ENCODE data around the gene IRS1. TPM values are rescaled to one million over a fixed set of nuclear protein-coding genes. Genes with fewer than 3 reads are reported as not detected.

The IRS1 gene
- total and polyA plus RNA-seq, 5 donors = 6.2 to 16.0 (median 14.7) TPM

- no peak for ATAC-seq
- intact Hi-C loops (cut with DNase I) = no loop called here
- Histone ChIP-seq H3K4me1 (ENCODE audit: control insufficient read depth, insufficient read depth, low read length) (no peaks in the 10 kb centered on the region), H3K27ac (ENCODE audit: low read length) (no peak overlapping the region), H3K27me3 (ENCODE audit: control insufficient read depth, insufficient read depth) (no peaks in the 10 kb centered on the region), H3K4me3 (ENCODE audit: low read length) (no peak overlapping the region), H3K9me3 (ENCODE audit: control insufficient read depth, low read length) (no peaks in the 10 kb centered on the region)
- no peak for DNase-seq
- WGBS = 75% methylated on average over 7 of the region's 7 CpGs
Observed at GRCh38 chr2:226702376-226702775, 97.2 kb downstream of the IRS1 start.

- DNase-seq (no peak), ATAC-seq (no peak)
- Histone ChIP-seq H3K27ac (ENCODE audit: low read length) (no peak overlapping the region), H3K4me3 (ENCODE audit: low read length) (no peak overlapping the region), H3K27me3 (ENCODE audit: control insufficient read depth, insufficient read depth) (no peaks in the 10 kb centered on the region), H3K4me1 (ENCODE audit: control insufficient read depth, insufficient read depth, low read length) (no peaks in the 10 kb centered on the region), H3K9me3 (ENCODE audit: control insufficient read depth, low read length) (no peaks in the 10 kb centered on the region)
- intact Hi-C loops (cut with DNase I) = no loop called here
- 90% methylated on average over 1 of the region's 1 CpG for WGBS
Observed at GRCh38 chr2:226701052-226701451, 98.6 kb downstream of the IRS1 start.

GRCh38 chr2:226699321-226699720, 100.3 kb downstream of the IRS1 start:
- intact Hi-C loops (cut with DNase I) = no loop called here
- no peak overlapping the region for H3K4me3 ChIP-seq (ENCODE audit: low read length)
- ATAC-seq = peak; percentile 90 to 95
- WGBS = 46% methylated on average over 2 of the region's 2 CpGs
- no peaks in the 10 kb centered on the region for H3K27me3 ChIP-seq (ENCODE audit: control insufficient read depth, insufficient read depth)
- no peaks in the 10 kb centered on the region for H3K4me1 ChIP-seq (ENCODE audit: control insufficient read depth, insufficient read depth, low read length)
- peak; percentile 75 to 83 (median 80) for DNase-seq
- no peaks in the 10 kb centered on the region for H3K9me3 ChIP-seq (ENCODE audit: control insufficient read depth, low read length)
- peak overlapping the region; percentile 1 for H3K27ac ChIP-seq (ENCODE audit: low read length)

- intact Hi-C loops (cut with DNase I) = no loop called here
- no peaks in the 10 kb centered on the region for H3K27me3 ChIP-seq (ENCODE audit: control insufficient read depth, insufficient read depth)
- no peak overlapping the region for H3K4me3 ChIP-seq (ENCODE audit: low read length)
- H3K4me1 ChIP-seq (ENCODE audit: control insufficient read depth, insufficient read depth, low read length) = no peaks in the 10 kb centered on the region
- H3K9me3 ChIP-seq (ENCODE audit: control insufficient read depth, low read length) = no peaks in the 10 kb centered on the region
- H3K27ac ChIP-seq (ENCODE audit: low read length) = no peak overlapping the region
- ATAC-seq = peak; percentile 65 to 66
- no peak for DNase-seq
Observed at GRCh38 chr2:226698671-226699070, 100.9 kb downstream of the IRS1 start.

GRCh38 chr2:226694586-226695284, 104.9 kb downstream of the IRS1 start:
- no peak overlapping the region for H3K27ac ChIP-seq (ENCODE audit: low read length)
- H3K4me1 ChIP-seq (ENCODE audit: control insufficient read depth, insufficient read depth, low read length) = peaks cover 4% of the 10 kb centered on the region
- no peaks in the 10 kb centered on the region for H3K27me3 ChIP-seq (ENCODE audit: control insufficient read depth, insufficient read depth)
- no peaks in the 10 kb centered on the region for H3K9me3 ChIP-seq (ENCODE audit: control insufficient read depth, low read length)
- DNase-seq (no peak), ATAC-seq (no peak)
- H3K4me3 ChIP-seq (ENCODE audit: low read length) = no peak overlapping the region
- intact Hi-C loops (cut with DNase I) = no loop called here
- 72% methylated on average over 4 of the region's 4 CpGs for WGBS

GRCh38 chr2:226694149-226694548, 105.5 kb downstream of the IRS1 start:
- 53% methylated on average over 4 of the region's 4 CpGs for WGBS
- Histone ChIP-seq H3K27me3 (ENCODE audit: control insufficient read depth, insufficient read depth) (no peaks in the 10 kb centered on the region), H3K9me3 (ENCODE audit: control insufficient read depth, low read length) (no peaks in the 10 kb centered on the region), H3K4me3 (ENCODE audit: low read length) (no peak overlapping the region), H3K27ac (ENCODE audit: low read length) (no peak overlapping the region), H3K4me1 (ENCODE audit: control insufficient read depth, insufficient read depth, low read length) (peaks cover 4% of the 10 kb centered on the region)
- DNase-seq = no peak
- no peak for ATAC-seq
- intact Hi-C loops (cut with DNase I) = no loop called here

GRCh38 chr2:226693521-226693920, 106.1 kb downstream of the IRS1 start:
- H3K27ac ChIP-seq (ENCODE audit: low read length) = no peak overlapping the region
- no peak overlapping the region for H3K4me3 ChIP-seq (ENCODE audit: low read length)
- intact Hi-C loops (cut with DNase I) = no loop called here
- ATAC-seq (peak in 1 of 2 donors; percentile 75), DNase-seq (no peak)
- no peaks in the 10 kb centered on the region for H3K9me3 ChIP-seq (ENCODE audit: control insufficient read depth, low read length)
- 31% methylated on average over 4 of the region's 4 CpGs for WGBS
- H3K4me1 ChIP-seq (ENCODE audit: control insufficient read depth, insufficient read depth, low read length) = peaks cover 4% of the 10 kb centered on the region
- H3K27me3 ChIP-seq (ENCODE audit: control insufficient read depth, insufficient read depth) = no peaks in the 10 kb centered on the region

- no peak overlapping the region for H3K4me3 ChIP-seq (ENCODE audit: low read length)
- intact Hi-C loops (cut with DNase I) = no loop called here
- 81% methylated on average over 9 of the region's 9 CpGs for WGBS
- DNase-seq = no peak
- H3K4me1 ChIP-seq (ENCODE audit: control insufficient read depth, insufficient read depth, low read length) = peaks cover 4% of the 10 kb centered on the region
- no peaks in the 10 kb centered on the region for H3K9me3 ChIP-seq (ENCODE audit: control insufficient read depth, low read length)
- H3K27ac ChIP-seq (ENCODE audit: low read length) = no peak overlapping the region
- no peaks in the 10 kb centered on the region for H3K27me3 ChIP-seq (ENCODE audit: control insufficient read depth, insufficient read depth)
- ATAC-seq = no peak
Observed at GRCh38 chr2:226692521-226693126, 107.0 kb downstream of the IRS1 start.

GRCh38 chr2:226691255-226691654, 108.4 kb downstream of the IRS1 start:
- DNase-seq (no peak), ATAC-seq (no peak)
- intact Hi-C loops (cut with DNase I) = no loop called here
- H3K9me3 ChIP-seq (ENCODE audit: control insufficient read depth, low read length) = no peaks in the 10 kb centered on the region
- H3K27ac ChIP-seq (ENCODE audit: low read length) = no peak overlapping the region
- WGBS = 66% methylated on average over 2 of the region's 2 CpGs
- H3K27me3 ChIP-seq (ENCODE audit: control insufficient read depth, insufficient read depth) = no peaks in the 10 kb centered on the region
- no peak overlapping the region for H3K4me3 ChIP-seq (ENCODE audit: low read length)
- H3K4me1 ChIP-seq (ENCODE audit: control insufficient read depth, insufficient read depth, low read length) = peaks cover 4% of the 10 kb centered on the region

- WGBS = 7% methylated on average over 4 of the region's 4 CpGs
- H3K27me3 ChIP-seq (ENCODE audit: control insufficient read depth, insufficient read depth) = no peaks in the 10 kb centered on the region
- peak; percentile 48 to 72 for ATAC-seq
- H3K4me1 ChIP-seq (ENCODE audit: control insufficient read depth, insufficient read depth, low read length) = peaks cover 4% of the 10 kb centered on the region
- no peaks in the 10 kb centered on the region for H3K9me3 ChIP-seq (ENCODE audit: control insufficient read depth, low read length)
- no peak overlapping the region for H3K4me3 ChIP-seq (ENCODE audit: low read length)
- H3K27ac ChIP-seq (ENCODE audit: low read length) = no peak overlapping the region
- no peak for DNase-seq
- intact Hi-C loops (cut with DNase I) = no loop called here
Observed at GRCh38 chr2:226690461-226691024, 109.1 kb downstream of the IRS1 start.

- no peaks in the 10 kb centered on the region for H3K9me3 ChIP-seq (ENCODE audit: control insufficient read depth, low read length)
- intact Hi-C loops (cut with DNase I) = no loop called here
Observed at GRCh38 chr2:226687641-226688253, 111.9 kb downstream of the IRS1 start.

More at GRCh38 chr2:226687641-226688253, 111.9 kb downstream of the IRS1 start:
- no peak overlapping the region for H3K27ac ChIP-seq (ENCODE audit: low read length)
- H3K4me1 ChIP-seq (ENCODE audit: control insufficient read depth, insufficient read depth, low read length) = peaks cover 4% of the 10 kb centered on the region
- 92% methylated on average over 2 of the region's 2 CpGs for WGBS
- DNase-seq (no peak), ATAC-seq (no peak)
- H3K27me3 ChIP-seq (ENCODE audit: control insufficient read depth, insufficient read depth) = no peaks in the 10 kb centered on the region
- H3K4me3 ChIP-seq (ENCODE audit: low read length) = no peak overlapping the region
